NCI-H2196 treated with DMSO at 0.1 percent for 48 hours (cell line): Measurements from ENCODE around the gene XPO5.
"Not testable (repeated sequence)": the region's sequence is repeated elsewhere in the genome, so short reads cannot be mapped to it uniquely, and the experiment has no call there.

Experiments used
- DNase-seq: peaks from one replicate; lab custom pipeline; 2025; ENCODE audit not compliant: unreplicated experiment; lab: John Stamatoyannopoulos, UW

The XPO5 gene

GRCh38 chr6:43584892-43585570 lies 9.2 kb upstream of the XPO5 start:
- DNase-seq: no peak

- no peak for DNase-seq
Measured at GRCh38 chr6:43582911-43583310, 7.1 kb upstream of the XPO5 start.

GRCh38 chr6:43579171-43579570 lies 3.3 kb upstream of the XPO5 start:
- DNase-seq: no peak

GRCh38 chr6:43578748-43579147 lies 2.9 kb upstream of the XPO5 start:
- DNase-seq: no peak

GRCh38 chr6:43575105-43575771 lies 600 bp downstream of the XPO5 start:
- no peak for DNase-seq

- no peak for DNase-seq
Measured at GRCh38 chr6:43572015-43572414, 3.8 kb downstream of the XPO5 start.

- DNase-seq: no peak
Measured at GRCh38 chr6:43570876-43571441, 4.9 kb downstream of the XPO5 start.

GRCh38 chr6:43559328-43559727 lies 16.5 kb downstream of the XPO5 start:
- no peak for DNase-seq

- DNase-seq: not testable (repeated sequence)
Measured at GRCh38 chr6:43557620-43558019, 18.2 kb downstream of the XPO5 start.

GRCh38 chr6:43547222-43547621 lies 28.6 kb downstream of the XPO5 start:
- no peak for DNase-seq

- DNase-seq: no peak
Measured at GRCh38 chr6:43544461-43544860, 31.4 kb downstream of the XPO5 start.

- no peak for DNase-seq
Measured at GRCh38 chr6:43541774-43542471, 33.9 kb downstream of the XPO5 start.

- no peak for DNase-seq
Measured at GRCh38 chr6:43540507-43540906, 35.3 kb downstream of the XPO5 start.

GRCh38 chr6:43539409-43539808 lies 36.4 kb downstream of the XPO5 start:
- DNase-seq: not testable (repeated sequence)

GRCh38 chr6:43538986-43539385 lies 36.9 kb downstream of the XPO5 start:
- DNase-seq: not testable (repeated sequence)

- no peak for DNase-seq
Measured at GRCh38 chr6:43532201-43532600, 43.6 kb downstream of the XPO5 start.

GRCh38 chr6:43524483-43524961 lies 51.3 kb downstream of the XPO5 start:
- no peak for DNase-seq

GRCh38 chr6:43523284-43523683 lies 52.6 kb downstream of the XPO5 start:
- DNase-seq: no peak

- no peak for DNase-seq
Measured at GRCh38 chr6:43522547-43523261, 53.1 kb downstream of the XPO5 start.

- DNase-seq: no peak
Measured at GRCh38 chr6:43521836-43522235, 54.0 kb downstream of the XPO5 start.

- DNase-seq: no peak
Measured at GRCh38 chr6:43520097-43520496, 55.7 kb downstream of the XPO5 start.
